Measurements from ENCODE around the gene RBM17. TPM values are rescaled to one million over a fixed set of nuclear protein-coding genes. Genes with fewer than 3 reads are reported as not detected.

RBM17 gene
- total and polyA plus RNA-seq, 10 of the 15 experiments (the other 5 are each of a cell fraction or from before 2014, with no cell fraction given), result 28.4 to 181 (median 83.9) TPM

- TF ChIP-seq POU2F2 (IDR thresholded peaks at IDR 0.05; ENCODE audit: borderline replicate concordance, low read depth, low read length) (0 out of 3 replicates have a peak, but pooled peaks have one; percentile 85), PKNOX1 (IDR thresholded peaks at IDR 0.05) (peak; percentile 52; the same call in 1 of the 2 replicates), SPI1 (IDR thresholded peaks at IDR 0.05; ENCODE audit: borderline replicate concordance, insufficient read depth, low read depth, low read length) (no peak), RB1 (IDR thresholded peaks at IDR 0.05; ENCODE audit: borderline replicate concordance) (0 out of 2 replicates have a peak, but pooled peaks have one; percentile 43), BMI1 (IDR thresholded peaks at IDR 0.05; ENCODE audit: borderline replicate concordance) (peak; percentile 45; the same call in 1 of the 2 replicates), TCF12 (IDR thresholded peaks at IDR 0.05; ENCODE audit: low read depth, low read length) (peak; percentile 91), MXI1 (IDR thresholded peaks at IDR 0.05; ENCODE audit: low read depth, low read length) (peak; percentile 75; the same call in 1 of the 2 replicates), RAD51 (IDR thresholded peaks at IDR 0.05) (peak; percentile 46; the same call in 1 of the 2 replicates), CBFB (IDR thresholded peaks at IDR 0.05; ENCODE audit: low read depth) (peak; percentile 93), EP300 (IDR thresholded peaks at IDR 0.05; ENCODE audit: borderline replicate concordance in 1 of 2, control insufficient read depth in 1 of 2, low read depth in 2 of 2, low read length in 2 of 2) (peak; percentile 94 to 96), ETV6 (conservative IDR thresholded peaks at IDR 0.05 in 1 of 2, IDR thresholded peaks at IDR 0.05 in 1 of 2; ENCODE audit: borderline replicate concordance in 1 of 2, low read depth in 1 of 2) (peak in 1 of 2 experiments; percentile 96; a peak in 2 of 4 replicates), REST (IDR thresholded peaks at IDR 0.05; ENCODE audit: low read depth, low read length) (no peak), HSF1 (IDR thresholded peaks at IDR 0.05; ENCODE audit: low read depth, low read length) (0 out of 2 replicates have a peak, but pooled peaks have one; percentile 41), EED (IDR thresholded peaks at IDR 0.05; ENCODE audit: low read depth) (peak; percentile 100), ZSCAN29 (IDR thresholded peaks at IDR 0.05) (no peak), E4F1 (IDR thresholded peaks at IDR 0.05; ENCODE audit: borderline replicate concordance, partially characterized antibody) (peak; percentile 27), CHD4 (IDR thresholded peaks at IDR 0.05) (no peak)
Measured at GRCh38 chr10:6050801-6051445, 37.9 kb upstream of the RBM17 start (continued).
